ENCODE measurements around the gene COMMD6. TPM values are rescaled to one million over a fixed set of nuclear protein-coding genes. Genes with fewer than 3 reads are reported as not detected.
A peak's percentile ranks its signal among the peaks of the same experiment; 100 is the strongest.

COMMD6 gene
- total and polyA plus RNA-seq, 2 donors (not counting 1 experiment from before 2014, with no cell fraction given): 89.7 to 125 TPM

DNA sequence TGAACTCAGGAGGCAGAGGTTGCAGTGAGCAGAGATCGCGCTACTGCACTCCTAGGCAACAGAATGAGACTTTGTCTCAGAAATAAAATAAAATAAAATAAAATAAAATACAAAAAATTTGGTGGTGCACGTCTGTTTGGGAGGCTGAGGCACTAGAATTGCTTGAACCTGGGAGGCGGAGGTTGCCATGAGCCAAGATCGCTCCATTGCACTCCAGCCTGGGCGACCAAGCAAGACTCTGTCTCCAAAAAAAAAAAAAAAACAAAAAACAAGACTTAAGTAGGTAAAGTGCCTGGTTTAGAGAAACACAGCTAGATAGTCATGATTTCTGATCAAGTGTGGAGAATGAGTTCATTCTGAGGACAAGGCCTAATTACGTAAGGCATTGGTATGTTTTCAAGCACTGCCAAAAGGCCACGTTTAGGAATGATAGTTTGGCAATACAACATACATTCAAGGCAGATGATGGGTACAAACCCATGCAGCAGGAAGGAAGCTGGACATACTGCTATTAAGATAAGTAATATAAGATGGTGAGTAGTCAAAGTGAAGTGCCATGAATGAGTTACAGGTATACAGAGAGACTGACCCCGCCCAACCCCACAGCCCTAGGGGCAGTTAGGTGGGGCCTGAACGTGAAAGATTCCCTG, 7.2 kb upstream of the COMMD6 start:
- H3K27ac ChIP-seq (ENCODE audit: insufficient read depth, low read length): no peak overlapping the region
- TF ChIP-seq EZH2 (IDR thresholded peaks at IDR 0.05; ENCODE audit: low read length, missing control alignments): no peak
- TF ChIP-seq, protein P1, sequence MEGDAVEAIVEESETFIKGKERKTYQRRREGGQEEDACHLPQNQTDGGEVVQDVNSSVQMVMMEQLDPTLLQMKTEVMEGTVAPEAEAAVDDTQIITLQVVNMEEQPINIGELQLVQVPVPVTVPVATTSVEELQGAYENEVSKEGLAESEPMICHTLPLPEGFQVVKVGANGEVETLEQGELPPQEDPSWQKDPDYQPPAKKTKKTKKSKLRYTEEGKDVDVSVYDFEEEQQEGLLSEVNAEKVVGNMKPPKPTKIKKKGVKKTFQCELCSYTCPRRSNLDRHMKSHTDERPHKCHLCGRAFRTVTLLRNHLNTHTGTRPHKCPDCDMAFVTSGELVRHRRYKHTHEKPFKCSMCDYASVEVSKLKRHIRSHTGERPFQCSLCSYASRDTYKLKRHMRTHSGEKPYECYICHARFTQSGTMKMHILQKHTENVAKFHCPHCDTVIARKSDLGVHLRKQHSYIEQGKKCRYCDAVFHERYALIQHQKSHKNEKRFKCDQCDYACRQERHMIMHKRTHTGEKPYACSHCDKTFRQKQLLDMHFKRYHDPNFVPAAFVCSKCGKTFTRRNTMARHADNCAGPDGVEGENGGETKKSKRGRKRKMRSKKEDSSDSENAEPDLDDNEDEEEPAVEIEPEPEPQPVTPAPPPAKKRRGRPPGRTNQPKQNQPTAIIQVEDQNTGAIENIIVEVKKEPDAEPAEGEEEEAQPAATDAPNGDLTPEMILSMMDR (conservative IDR thresholded peaks at IDR 0.05 in 1 of 2, IDR thresholded peaks at IDR 0.05 in 1 of 2; ENCODE audit: low read depth in 1 of 2, low read length in 2 of 2): no peak
- H4K20me1 ChIP-seq (ENCODE audit: control insufficient read depth, extremely low read depth, insufficient read depth, low read length): no peaks in the 10 kb centered on the region
- no peaks in the 10 kb centered on the region for H3K36me3 ChIP-seq (ENCODE audit: control insufficient read depth, insufficient read depth, low read length)
- H3K9me3 ChIP-seq (ENCODE audit: control insufficient read depth, insufficient read depth, low read depth, low read length): no peaks in the 10 kb centered on the region
- peak; percentile 85 to 88 for DNase-seq (ENCODE audit: low read depth in 2 of 2)
- no peak overlapping the region for H3K9ac ChIP-seq (ENCODE audit: insufficient read depth, low read length)
- no peak overlapping the region for H3K4me3 ChIP-seq (replicated peaks in 1 of 4; ENCODE audit: control extremely low read depth in 1 of 4, insufficient read depth in 1 of 4, low read depth in 3 of 4, low read length in 4 of 4)
- peaks cover under 1% of the 10 kb centered on the region for H3K79me2 ChIP-seq (ENCODE audit: control insufficient read depth, insufficient read depth, low read length)
- peaks cover 3% of the 10 kb centered on the region for H3K4me1 ChIP-seq (ENCODE audit: control insufficient read depth, extremely low read depth, insufficient read depth, low read length)
- H3K4me2 ChIP-seq (ENCODE audit: extremely low read depth, insufficient read depth, low read length): no peak overlapping the region
- no peaks in the 10 kb centered on the region for H3K27me3 ChIP-seq (ENCODE audit: control insufficient read depth, insufficient read depth, low read length)
- H2AFZ ChIP-seq (ENCODE audit: low read length): no peak overlapping the region

DNA sequence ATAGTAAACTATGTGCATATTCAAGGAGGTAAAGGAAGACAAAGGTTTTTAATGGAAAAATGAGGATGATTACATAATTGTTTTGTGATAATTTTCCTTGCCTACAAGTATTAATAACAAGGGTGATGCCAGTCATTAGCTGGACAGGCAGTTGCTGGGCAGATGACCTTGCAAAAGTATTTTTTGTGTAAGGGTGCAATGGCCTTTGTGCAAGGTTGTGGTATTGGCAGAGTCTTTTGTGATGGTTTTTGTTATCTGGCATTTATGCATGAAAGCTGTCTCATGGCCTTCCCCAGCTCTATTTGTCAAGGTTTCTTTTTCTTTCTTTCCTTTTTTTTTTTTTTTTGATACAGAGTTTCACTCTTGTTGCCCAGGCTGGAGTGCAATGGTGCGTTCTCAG, 4.3 kb upstream of the COMMD6 start:
- H4K20me1 ChIP-seq (ENCODE audit: control insufficient read depth, extremely low read depth, insufficient read depth, low read length): no peaks in the 10 kb centered on the region
- H3K4me1 ChIP-seq (ENCODE audit: control insufficient read depth, extremely low read depth, insufficient read depth, low read length): peaks cover 3% of the 10 kb centered on the region
- no peak overlapping the region for H2AFZ ChIP-seq (ENCODE audit: low read length)
- no peak for DNase-seq (ENCODE audit: low read depth in 2 of 2)
- no peak overlapping the region for H3K4me3 ChIP-seq (replicated peaks in 1 of 4; ENCODE audit: control extremely low read depth in 1 of 4, insufficient read depth in 1 of 4, low read depth in 3 of 4, low read length in 4 of 4)
- no peaks in the 10 kb centered on the region for H3K9me3 ChIP-seq (ENCODE audit: control insufficient read depth, insufficient read depth, low read depth, low read length)
- no peaks in the 10 kb centered on the region for H3K36me3 ChIP-seq (ENCODE audit: control insufficient read depth, insufficient read depth, low read length)
- TF ChIP-seq, protein P1 (conservative IDR thresholded peaks at IDR 0.05 in 1 of 2, IDR thresholded peaks at IDR 0.05 in 1 of 2; ENCODE audit: low read depth in 1 of 2, low read length in 2 of 2): no peak
- TF ChIP-seq EZH2 (IDR thresholded peaks at IDR 0.05; ENCODE audit: low read length, missing control alignments): no peak
- peaks cover 6% of the 10 kb centered on the region for H3K79me2 ChIP-seq (ENCODE audit: control insufficient read depth, insufficient read depth, low read length)
- H3K27me3 ChIP-seq (ENCODE audit: control insufficient read depth, insufficient read depth, low read length): no peaks in the 10 kb centered on the region
- H3K4me2 ChIP-seq (ENCODE audit: extremely low read depth, insufficient read depth, low read length): no peak overlapping the region
- no peak overlapping the region for H3K27ac ChIP-seq (ENCODE audit: insufficient read depth, low read length)
- no peak overlapping the region for H3K9ac ChIP-seq (ENCODE audit: insufficient read depth, low read length)

DNA sequence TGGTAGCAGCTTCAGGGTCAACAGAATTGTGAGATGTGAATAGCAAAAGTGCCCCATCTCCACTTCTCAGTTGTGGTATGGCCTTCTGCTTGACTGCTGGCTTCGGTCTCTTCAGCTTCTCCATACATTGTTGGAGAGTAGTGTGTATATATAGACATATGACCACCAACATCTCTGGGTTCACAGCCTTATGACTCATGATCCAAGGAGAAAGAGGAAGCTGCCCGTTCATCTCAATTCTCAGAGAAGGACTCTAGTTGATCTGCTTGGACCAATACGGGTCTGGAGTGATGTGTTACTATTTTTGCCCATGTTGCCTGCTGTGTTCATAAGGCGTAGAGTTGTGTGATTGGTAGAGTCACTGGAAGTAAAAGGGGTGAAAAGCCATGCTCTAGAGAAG, 3.6 kb upstream of the COMMD6 start:
- H4K20me1 ChIP-seq (ENCODE audit: control insufficient read depth, extremely low read depth, insufficient read depth, low read length): no peaks in the 10 kb centered on the region
- H3K27me3 ChIP-seq (ENCODE audit: control insufficient read depth, insufficient read depth, low read length): no peaks in the 10 kb centered on the region
- peaks cover 12% of the 10 kb centered on the region for H3K79me2 ChIP-seq (ENCODE audit: control insufficient read depth, insufficient read depth, low read length)
- DNase-seq (ENCODE audit: low read depth in 2 of 2): no peak
- H3K4me2 ChIP-seq (ENCODE audit: extremely low read depth, insufficient read depth, low read length): no peak overlapping the region
- no peaks in the 10 kb centered on the region for H3K36me3 ChIP-seq (ENCODE audit: control insufficient read depth, insufficient read depth, low read length)
- no peaks in the 10 kb centered on the region for H3K9me3 ChIP-seq (ENCODE audit: control insufficient read depth, insufficient read depth, low read depth, low read length)
- H3K27ac ChIP-seq (ENCODE audit: insufficient read depth, low read length): no peak overlapping the region
- H3K4me3 ChIP-seq (replicated peaks in 1 of 4; ENCODE audit: control extremely low read depth in 1 of 4, insufficient read depth in 1 of 4, low read depth in 3 of 4, low read length in 4 of 4): no peak overlapping the region
- no peak overlapping the region for H2AFZ ChIP-seq (ENCODE audit: low read length)
- H3K9ac ChIP-seq (ENCODE audit: insufficient read depth, low read length): no peak overlapping the region
- TF ChIP-seq, protein P1 (conservative IDR thresholded peaks at IDR 0.05 in 1 of 2, IDR thresholded peaks at IDR 0.05 in 1 of 2; ENCODE audit: low read depth in 1 of 2, low read length in 2 of 2): no peak
- peaks cover 3% of the 10 kb centered on the region for H3K4me1 ChIP-seq (ENCODE audit: control insufficient read depth, extremely low read depth, insufficient read depth, low read length)
